ENCODE data around the gene RGS5. TPM values are rescaled to one million over a fixed set of nuclear protein-coding genes. Genes with fewer than 3 reads are reported as not detected.

The RGS5 gene
- total RNA-seq, 1 experiment from 2014 or later: not detected

DNA sequence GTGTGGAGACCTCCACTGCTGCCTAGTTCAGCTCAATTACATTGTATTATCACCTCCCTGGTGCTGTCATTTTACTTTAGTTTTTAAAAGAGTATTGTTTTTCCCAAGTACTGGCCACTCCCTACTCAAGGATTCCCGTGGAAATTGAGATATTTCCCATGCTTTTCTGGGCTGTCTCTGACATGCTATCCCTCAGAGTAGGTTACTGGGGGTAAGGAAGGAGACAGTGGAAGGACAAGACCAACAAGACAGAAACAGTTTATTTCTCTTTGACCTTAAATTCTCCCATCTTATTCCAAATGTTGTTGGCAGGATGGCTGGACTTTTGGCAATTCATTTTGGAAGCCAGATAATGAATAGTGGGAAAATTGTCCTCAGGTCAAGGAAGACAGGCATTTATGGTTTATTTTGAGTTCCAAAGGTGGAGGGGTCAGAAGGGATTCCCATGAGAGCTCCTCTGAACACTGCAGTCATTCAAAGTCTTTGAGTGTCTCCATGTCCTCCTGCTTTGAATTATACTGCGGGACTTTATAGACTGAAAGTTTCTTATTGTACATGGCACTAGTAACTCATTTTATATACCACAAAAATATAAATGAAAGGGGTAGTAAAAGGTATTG, 20.3 kb downstream of the RGS5 start:
- no peak for DNase-seq (ENCODE audit: low spot score)

- no peak for DNase-seq (ENCODE audit: low spot score)
These were observed 24.1 kb downstream of the RGS5 start for GRCh38 chr1:163178628-163179027.

GRCh38 chr1:163176797-163177196, 25.9 kb downstream of the RGS5 start:
- DNase-seq (ENCODE audit: low spot score): no peak

- DNase-seq (ENCODE audit: low spot score): peak; percentile 47
These were observed 27.9 kb downstream of the RGS5 start for GRCh38 chr1:163174524-163175437.

DNA sequence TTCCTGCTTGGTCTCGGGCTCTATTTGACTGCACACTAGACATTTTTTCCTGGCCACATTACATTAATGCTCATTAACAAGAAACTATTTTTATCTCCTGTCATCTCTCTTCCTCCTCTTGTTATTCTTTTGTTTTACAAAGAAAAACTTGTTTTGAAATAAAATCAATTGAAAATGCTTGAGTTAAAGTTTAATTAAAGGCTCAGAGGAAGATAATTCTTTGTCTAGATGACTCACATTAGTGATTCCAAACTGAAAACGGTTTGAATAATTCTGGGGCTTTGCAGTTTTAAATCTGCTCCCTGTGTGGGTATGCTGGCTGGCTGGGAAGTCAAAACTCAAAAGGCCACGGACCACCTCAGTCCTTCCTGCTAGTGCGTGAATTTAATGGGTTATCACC, 29.6 kb downstream of the RGS5 start:
- no peak for DNase-seq (ENCODE audit: low spot score)

GRCh38 chr1:163172596-163172995, 30.1 kb downstream of the RGS5 start:
- DNase-seq (ENCODE audit: low spot score): no peak

DNA sequence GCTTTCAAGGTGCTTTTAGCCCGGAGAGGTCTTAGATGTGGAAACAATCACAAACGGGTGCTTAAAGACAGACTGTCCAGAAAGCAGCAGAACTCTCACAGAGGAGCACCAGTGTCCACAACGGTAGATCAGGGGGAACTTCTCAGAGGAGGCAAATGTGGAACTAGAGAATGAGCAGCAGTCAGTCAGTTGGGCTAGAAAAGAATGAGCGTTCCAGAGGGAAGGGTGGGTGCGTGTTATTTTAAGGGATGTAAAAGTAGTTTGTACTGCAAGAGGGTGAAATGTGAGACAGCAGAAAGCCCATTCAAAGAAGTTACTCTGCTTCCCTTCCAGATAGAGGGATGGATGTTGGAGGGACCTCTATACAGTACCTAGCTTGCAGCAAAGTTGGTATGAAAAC, 30.9 kb downstream of the RGS5 start:
- no peak for DNase-seq (ENCODE audit: low spot score)

DNA sequence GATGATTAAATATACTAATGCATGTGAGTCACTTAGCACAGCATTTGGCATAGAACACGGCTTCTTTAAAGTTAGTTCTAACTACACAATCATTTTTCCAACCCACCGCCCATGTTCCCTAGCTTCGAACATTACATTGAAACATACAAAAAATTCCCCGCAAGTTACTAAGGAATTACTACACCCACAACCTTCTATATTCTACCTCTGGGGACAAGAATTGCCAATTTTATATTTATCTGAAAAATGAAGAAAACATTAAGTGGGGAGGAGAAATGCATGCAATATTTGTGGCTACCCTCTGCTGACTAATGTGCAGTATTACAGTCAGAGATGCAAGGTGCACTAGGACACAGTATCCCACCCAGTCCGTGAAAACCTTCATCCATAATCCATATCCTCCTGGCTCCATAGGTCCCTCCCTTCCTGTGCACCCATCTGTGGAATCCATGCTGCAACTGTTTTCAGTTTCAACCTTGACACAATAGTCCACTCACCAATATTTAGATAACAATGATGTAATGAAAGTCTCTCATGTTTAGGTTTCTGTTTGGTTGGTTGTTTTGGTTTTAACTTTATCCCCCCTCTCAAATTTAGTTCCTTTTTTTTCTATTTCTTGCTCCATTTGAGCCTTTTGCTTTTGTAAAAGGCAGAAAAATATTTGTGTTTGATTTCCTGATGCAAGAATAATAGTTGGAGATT, 31.6 kb downstream of the RGS5 start:
- DNase-seq (ENCODE audit: low spot score): peak; percentile 24

DNA sequence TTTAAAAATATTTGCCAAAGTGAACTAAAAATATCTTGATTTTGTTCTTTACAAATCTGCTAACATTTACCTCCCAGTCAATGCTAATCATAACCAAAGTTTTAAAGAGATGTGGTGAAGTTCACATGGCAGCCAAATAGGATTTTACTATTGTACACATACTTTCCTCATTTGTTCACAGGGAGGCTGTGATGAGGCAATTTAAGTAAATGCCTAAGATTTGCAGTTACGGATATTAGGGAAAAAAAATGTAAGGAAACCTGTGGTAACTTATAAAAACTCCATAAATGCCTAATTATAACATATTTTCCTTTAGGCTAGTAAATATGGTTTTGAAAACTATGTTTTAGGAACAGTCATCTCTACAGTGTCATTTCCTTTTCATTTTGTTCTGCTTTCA, 32.4 kb downstream of the RGS5 start:
- DNase-seq (ENCODE audit: low spot score): no peak

GRCh38 chr1:163169553-163169952, 33.2 kb downstream of the RGS5 start:
- no peak for DNase-seq (ENCODE audit: low spot score)

- DNase-seq (ENCODE audit: low spot score): no peak
These were observed 34.7 kb downstream of the RGS5 start for GRCh38 chr1:163168053-163168452.

GRCh38 chr1:163166886-163167555, 35.7 kb downstream of the RGS5 start:
- no peak for DNase-seq (ENCODE audit: low spot score)

- DNase-seq (ENCODE audit: low spot score): no peak
These were observed 37.6 kb downstream of the RGS5 start for GRCh38 chr1:163165119-163165518.

DNA sequence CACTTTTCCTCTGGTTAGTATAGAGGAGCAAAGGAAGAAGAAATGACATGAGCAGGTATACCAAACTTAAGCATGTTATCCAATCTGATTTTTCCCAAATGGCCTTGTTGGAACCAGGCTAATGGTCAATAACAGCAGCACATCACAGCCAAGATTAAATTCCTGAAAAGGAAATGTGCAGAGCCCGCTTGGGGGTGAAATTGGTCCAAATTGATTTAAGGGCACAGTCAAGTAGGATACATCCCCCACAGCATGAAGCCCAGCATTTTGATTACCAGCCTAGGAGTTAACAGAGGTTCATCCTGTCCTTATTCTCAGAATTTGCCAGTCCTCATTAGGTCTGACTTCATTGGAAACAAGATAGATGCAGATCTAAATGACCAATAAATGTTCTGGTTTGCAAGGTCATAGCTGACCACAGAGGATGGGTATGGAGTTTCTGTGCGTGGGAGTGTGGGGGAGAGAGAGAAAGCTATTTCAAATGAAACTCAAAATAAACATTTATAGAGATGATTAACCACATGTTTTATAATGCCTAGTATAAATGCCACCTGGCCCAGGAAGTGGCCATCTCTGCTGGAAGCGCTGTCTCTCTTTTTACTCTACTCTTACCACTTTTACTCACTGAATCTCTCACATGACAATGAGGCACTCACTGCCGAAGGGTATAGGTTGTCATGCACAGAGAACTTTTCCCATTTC, 38.7 kb downstream of the RGS5 start:
- DNase-seq (ENCODE audit: low spot score): no peak

DNA sequence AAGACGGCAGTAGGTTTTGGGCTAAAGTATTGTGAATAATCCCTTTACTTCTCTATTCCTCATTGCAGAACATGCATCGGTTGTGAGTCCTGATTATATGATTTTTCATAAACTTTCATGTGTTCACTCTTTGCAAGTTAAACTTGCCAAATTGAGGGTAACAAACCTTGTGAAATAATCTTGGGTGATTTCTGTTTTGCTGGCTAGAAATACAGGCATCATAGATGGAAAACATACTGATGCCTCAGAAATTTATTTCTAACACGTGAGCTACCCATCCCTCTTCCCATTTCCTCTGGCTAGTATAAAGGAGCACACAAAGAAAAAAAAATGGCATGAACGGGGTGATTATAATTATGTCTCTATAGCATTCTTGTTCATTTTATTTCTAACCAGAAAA, 39.6 kb downstream of the RGS5 start:
- DNase-seq (ENCODE audit: low spot score): no peak

DNA sequence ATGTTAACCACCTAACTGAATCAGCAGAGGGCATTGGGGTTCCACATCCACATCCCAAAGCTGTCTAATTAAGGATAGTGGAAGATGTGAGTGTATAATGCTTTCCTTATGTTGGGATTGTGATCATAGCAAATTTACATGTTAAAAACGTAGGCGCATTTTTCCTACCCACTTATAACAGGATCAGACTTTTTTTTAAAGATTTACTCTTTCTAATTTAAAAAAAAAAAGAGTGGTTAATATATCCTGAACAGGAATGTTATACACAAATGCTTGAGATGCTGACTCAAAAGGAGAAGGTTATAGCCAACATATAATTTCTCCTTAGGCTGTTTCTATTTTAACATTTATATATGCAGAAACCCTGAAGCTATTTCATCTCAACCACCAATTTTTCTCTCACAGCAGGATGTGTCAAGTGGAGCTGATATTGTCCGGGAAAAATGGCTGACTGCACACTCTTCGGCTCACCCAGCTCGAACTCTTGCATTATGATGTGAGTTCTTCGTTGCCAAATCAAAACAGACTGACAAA, 40.3 kb downstream of the RGS5 start:
- no peak for DNase-seq (ENCODE audit: low spot score)

DNA sequence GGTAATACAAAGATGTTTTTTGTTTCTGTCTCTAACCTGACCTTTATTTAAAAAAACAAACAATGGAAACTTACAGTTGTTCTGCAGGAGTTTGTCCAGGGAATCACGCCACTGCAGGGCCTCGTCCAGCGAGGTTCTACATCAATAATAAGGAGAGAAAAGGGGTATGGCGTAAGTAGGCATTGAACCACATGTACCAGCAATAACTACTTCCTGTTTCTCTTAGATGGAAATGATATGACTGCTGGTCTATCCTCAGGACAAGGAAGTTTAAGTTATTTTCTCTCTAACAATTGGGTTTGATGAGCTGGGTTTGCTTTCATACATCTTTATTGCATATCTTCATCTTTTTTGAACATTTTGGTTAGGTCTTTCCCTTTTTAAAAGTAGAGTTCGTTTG, 40.9 kb downstream of the RGS5 start:
- no peak for DNase-seq (ENCODE audit: low spot score)

- no peak for DNase-seq (ENCODE audit: low spot score)
These were observed 41.4 kb downstream of the RGS5 start for GRCh38 chr1:163161337-163161736.

DNA sequence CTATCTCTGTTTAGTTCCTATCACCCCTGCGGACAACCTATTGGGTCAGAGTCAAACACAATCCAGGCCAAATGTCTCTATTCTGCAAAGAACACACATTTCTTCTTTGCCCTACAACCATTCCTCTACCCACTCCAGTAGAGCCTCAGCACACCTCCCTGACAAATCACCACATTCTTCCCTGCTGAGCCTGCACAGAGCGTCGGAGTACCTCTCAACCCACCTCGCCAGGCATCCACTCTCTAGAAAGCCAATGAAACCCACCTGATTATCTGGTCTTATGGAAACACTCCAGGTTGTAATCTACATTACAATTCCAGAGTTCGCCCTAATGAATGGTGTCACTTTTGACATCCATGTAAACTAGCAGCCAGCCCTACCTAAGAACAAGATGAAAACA, 47.1 kb downstream of the RGS5 start:
- DNase-seq (ENCODE audit: low spot score): no peak

DNA sequence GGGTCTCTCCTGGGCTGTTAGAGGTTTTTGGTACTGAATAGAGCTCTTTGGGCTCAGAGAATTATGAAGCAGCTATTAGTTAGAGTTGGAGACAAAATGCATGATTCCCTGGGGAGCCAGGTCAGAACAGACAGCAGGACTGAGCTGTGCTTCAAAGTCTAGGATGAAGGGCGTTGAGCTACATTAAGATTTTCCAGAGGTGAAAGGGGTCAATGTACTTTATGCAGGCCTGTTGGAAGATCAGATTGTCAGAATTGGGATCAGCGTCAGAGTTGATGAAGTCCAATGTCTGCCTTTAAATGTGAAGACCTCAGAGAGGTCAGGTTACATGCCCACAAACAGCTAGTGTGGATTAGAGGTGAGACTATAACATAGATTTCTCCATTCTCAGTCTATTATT, 53.8 kb downstream of the RGS5 start:
- no peak for DNase-seq (ENCODE audit: low spot score)

GRCh38 chr1:163147019-163147418, 55.7 kb downstream of the RGS5 start:
- DNase-seq (ENCODE audit: low spot score): no peak
